HG02884 (cell line): Measurements from ENCODE around the gene PREX1.

Experiments used
- ATAC-seq: cut with Tn5 transposase; IDR thresholded peaks from one replicate; pipeline ENCODE4 v1.9.1; 2021; ENCODE audit warnings: mild to moderate bottlenecking, moderate library complexity; ENCODE audit not compliant: unreplicated experiment

The PREX1 gene

GRCh38 chr20:48797275-48797825, 30.4 kb downstream of the PREX1 start:
- ATAC-seq: no peak

DNA sequence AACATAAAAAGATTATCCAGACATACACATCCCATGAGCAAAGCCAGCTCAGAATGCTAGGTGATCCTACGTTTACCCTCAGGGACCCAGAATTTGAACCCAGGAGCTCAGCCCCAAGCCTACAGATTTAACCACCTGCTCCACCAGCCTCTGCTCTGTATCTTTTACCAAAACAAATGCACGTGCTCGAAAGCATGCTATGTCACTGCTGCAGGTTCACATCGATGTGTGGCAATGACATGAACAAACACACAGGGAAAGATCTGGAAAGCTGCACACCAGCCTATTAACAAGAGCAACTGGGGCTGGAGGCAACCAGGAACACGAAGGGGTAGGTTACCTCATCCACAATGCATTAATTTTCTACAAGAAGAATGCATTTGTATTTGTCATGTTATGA, 32.1 kb downstream of the PREX1 start:
- ATAC-seq: no peak

- no peak for ATAC-seq
These were observed 32.9 kb downstream of the PREX1 start for GRCh38 chr20:48794816-48795457.

DNA sequence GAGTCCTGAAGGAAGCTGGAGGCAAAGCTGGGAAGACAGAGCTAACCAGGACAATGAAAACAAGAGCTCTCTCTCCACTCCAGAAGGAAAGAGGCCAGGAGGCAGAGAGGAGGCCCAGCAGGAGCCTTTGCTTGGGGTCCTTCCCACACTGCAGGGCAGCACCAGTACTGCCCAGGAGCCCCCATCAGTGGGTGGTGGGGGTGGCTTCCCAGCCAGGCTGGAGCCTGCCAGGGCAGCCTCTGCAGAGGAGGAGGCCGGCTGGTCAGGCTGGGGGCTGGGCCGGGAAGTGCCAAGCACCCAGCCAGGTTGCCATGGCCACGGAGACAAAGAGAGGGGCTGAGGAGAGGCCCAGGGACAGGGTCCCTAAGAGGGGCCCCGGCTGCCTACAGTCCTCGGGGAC, 33.4 kb downstream of the PREX1 start:
- no peak for ATAC-seq

DNA sequence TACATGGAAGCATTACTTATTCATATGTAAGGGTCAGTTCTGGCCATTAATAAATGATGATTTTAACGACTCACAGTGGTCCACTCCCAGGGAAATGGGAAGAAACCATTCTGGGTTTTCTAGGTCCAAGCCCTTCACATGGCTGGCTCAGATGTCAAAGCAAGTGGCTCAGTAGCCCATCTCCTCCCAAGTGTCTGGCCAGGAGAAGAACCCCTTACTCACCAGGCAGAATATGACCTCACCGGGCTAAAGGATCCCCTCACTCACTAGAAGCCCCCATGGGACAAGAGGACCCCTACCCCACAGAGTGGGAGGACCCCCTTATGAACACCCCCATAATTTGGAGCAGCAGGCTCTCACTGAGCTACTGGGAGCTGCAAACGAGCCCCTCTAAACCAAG, 34.0 kb downstream of the PREX1 start:
- no peak for ATAC-seq

- no peak for ATAC-seq
These were observed 36.1 kb downstream of the PREX1 start for GRCh38 chr20:48791666-48792071.

GRCh38 chr20:48791014-48791413, 36.8 kb downstream of the PREX1 start:
- no peak for ATAC-seq

DNA sequence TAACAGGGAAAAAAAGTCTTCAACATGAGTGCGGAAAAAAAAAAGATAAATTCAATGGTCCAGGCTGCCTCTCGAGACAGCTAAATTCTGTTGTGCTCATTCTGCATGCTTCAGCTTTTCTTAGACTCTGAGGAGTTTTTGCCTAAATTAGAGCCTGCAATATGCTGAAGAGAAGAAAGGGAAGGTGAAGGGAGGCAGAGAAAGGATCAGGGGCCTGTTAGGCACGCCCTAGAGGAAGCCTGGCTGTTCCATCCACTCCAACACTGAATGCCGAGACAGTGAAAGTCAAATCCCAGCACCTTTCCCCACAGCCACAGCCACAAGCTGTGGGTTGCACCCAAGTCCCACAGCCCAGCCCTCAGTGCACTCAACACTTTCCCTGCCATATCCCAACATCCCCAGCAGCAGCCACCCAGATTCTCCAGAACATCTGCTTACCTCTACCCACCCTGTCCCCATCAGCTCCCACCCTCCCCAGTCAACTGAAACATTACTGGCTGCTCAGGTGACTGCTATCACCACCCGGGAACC, 37.3 kb downstream of the PREX1 start:
- ATAC-seq: no peak

GRCh38 chr20:48789781-48790472, 37.9 kb downstream of the PREX1 start:
- no peak for ATAC-seq

GRCh38 chr20:48789185-48789668, 38.6 kb downstream of the PREX1 start:
- ATAC-seq: no peak

DNA sequence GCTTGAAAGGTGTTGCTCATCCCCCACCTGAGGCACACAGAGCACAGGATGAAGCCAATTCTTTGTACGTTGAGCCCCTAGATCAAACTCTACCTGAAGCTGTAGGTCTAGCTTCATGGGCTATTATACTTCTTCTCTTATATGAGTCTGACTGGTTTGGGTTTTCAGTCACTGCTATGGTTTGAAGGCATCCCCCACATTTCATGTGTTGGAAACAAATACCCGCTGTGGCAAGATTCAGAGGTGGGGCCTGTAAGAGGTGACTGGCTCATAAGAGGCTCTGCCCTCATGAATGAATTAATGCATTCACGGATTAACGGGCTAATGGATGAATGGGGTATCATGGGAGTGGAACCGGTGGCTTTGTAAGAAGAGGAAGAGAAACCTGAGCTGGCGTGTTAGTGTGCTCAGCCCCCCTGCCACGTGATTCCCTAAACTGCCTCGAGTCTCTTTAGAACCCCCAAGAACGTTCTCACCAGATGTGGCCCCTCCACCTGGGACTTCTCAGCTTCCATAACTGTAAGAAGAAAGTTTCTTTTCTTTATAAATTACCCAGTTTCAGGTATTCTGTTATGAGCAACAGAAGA, 39.2 kb downstream of the PREX1 start:
- no peak for ATAC-seq

DNA sequence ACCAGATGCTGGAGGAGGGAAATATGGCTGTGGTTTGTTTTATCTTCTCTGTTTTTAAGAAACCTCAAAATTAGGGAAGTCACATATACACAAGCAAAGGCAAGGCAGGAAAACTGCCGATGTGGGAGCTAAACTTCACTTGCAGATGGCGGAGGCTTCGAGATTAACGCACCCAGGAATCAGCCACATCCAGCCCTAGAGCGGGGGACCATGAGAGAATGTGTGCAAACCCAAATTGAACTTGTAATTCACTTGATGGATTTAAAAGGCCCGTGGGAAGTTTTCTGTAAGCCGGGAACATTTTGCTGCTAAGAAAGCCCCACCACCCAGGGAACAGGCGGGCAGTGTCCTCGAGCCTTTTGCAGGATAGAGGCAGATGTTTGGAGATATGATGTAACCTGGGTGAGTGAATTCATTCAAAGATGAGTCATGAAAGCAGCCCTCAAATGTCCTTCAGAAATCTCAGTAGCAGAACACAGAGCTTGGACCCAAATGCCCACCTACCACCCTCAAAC, 39.9 kb downstream of the PREX1 start:
- no peak for ATAC-seq

DNA sequence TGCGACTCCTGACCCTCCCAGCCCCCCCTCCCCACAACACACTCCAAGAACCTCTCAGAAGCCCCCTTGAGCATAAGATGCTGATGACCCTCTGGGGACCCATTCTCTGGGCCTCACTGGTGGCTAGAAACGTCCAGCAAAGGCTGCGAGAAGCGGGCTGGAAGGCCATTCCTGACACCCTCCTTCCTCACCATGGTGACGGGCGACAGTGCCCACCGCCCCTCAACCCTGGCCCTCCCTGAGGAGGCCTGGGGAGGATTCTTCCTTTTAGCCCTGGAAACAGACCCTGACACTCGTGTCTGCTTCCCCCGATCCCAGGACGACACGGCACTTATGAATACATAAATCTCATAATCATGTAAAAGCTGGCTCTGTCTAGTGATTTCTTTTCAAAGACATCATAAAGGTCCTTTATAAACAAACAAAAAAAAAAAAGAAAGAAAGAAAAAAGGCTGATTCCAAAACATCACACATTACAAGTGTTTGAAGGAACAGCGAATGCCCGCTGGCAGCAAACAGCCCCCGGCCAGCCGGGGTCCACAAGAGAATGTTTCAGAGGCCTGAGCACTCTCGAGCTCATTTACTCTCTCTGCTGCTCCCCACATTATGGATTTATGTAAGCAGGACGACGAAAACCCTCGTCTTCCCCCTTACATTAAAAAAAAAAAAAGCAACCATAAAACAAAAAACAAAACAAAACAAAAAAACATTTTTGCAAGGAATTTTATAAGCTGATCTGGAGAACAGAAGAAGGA, 40.7 kb downstream of the PREX1 start:
- no peak for ATAC-seq

- no peak for ATAC-seq
These were observed 42.0 kb downstream of the PREX1 start for GRCh38 chr20:48785801-48786200.

- ATAC-seq: no peak
These were observed 42.5 kb downstream of the PREX1 start for GRCh38 chr20:48785256-48785655.

DNA sequence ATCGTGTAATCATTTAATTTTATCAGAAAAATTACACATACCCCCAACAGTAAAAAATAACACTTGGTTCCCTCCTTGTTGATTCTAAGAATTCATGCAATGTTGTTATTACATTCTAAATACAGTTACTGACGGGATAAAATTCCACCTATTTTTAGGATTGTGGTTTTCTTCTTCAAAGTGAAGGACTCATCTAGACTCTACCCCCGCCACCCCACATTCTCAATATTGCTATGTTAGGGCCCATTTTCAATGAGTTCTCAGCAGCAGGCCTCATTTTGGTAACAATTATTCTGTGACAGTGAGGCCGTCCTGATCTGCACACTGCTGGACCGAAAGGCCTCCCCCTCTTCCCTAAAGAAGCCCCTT, 43.5 kb downstream of the PREX1 start:
- no peak for ATAC-seq

DNA sequence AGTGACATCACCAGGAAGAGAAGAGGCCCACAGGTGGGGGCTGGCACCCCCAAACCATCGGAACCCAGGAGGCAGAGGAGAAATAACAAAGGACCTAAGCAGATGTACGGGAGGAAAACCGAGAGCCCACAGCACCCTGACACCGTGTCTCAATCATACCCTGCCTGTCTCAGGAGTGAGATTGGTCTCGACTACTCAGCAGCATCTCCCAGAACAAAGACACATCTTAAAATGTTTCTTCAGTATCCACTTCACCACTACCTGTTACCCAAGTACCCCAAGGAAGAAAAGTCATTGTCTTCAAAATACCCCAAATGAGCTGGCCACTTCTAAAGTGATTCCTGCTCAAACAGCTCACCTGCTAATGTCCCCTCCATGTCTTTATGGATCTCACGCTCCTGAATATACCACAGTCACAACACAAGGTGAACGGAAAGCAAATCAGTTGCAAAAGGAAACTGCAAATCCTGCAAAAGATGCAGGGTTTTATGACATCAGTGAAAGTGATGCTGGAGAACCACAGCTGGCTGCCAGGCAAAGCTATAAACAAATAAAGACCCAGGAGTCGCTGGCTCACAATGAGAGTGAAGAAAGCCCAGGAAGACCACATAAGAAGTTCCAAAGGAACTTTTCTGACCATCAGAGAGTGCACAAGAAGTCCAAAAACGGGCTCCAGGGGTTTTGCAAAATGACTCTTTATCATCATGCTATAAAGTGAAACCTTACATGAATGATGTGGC, 44.1 kb downstream of the PREX1 start:
- no peak for ATAC-seq

DNA sequence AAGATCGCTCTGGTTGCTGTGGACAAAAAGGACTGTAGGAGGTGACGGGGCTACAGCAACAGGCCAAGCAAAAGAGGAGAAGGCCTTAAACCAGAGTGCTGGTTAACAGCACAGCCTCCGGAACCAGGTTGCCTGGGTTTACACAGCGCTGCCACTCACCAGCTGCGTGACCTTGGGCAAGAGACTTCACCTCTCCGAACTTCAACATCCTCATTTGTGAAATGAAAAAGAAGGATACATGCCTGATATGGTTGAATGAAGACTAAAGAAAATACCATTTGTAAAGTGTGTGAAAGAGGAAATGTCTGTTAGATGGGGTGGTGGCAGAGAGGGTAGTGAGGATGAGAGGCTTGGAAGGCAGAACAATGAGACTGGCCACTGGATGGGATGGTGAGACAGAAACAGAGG, 44.9 kb downstream of the PREX1 start:
- no peak for ATAC-seq

DNA sequence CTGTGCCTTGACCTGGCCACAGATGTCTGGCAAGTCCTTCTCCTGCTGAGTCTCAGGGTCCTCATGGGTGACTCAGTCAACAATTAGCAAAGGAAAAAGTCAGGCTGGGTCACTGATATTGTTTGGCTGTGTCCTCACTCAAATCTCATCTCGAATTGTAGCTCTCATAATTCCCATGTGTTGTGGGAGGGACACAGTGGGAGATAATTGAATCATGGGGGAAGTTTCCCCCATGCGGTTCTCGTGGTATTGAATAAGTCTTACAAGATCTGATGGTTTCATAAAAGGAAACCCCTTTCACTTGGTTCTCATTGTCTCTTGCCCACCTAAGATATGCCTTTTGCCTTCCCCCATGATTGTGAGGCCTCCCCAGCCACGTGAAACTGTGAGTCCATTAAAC, 45.7 kb downstream of the PREX1 start:
- no peak for ATAC-seq

DNA sequence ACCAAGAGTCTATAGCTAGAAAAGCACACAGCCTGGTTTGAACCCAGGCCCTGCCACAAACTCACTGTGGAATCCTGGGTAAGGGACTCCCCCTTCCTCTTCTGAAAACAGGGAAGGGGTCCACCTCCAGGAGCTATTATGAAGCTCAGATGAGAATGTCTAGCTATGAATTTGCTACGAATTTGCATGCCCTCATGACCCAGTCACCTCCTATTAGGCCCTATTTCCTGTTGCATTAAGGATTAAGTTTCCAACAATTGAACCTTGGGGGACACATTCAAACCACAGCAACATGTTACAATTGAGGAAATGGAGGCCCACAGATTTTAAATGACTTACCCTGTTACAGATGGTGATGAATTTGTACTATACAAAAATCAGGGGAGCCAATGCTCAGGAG, 46.2 kb downstream of the PREX1 start:
- ATAC-seq: no peak
